Nephron (organoid): Measurements from ENCODE around the gene NPR2.

Source experiments
- H3K27ac Mint-ChIP-seq, 3 experiments: 2 replicates each; pipeline ENCODE4 v1.8.0; 2020; ENCODE audit warnings: mixed read lengths in 3 of 3, mild to moderate bottlenecking in 2 of 3, moderate library complexity in 1 of 3
- H3K27me3 Mint-ChIP-seq: 2 replicates; pipeline ENCODE4 v1.8.0; 2021; ENCODE audit warnings: low read depth, mild to moderate bottlenecking, moderate library complexity, mixed read lengths
- H3K36me3 Mint-ChIP-seq: 2 replicates; pipeline ENCODE4 v1.8.0; 2020; ENCODE audit warnings: low read depth, mixed read lengths
- H3K4me1 Mint-ChIP-seq: 2 replicates; pipeline ENCODE4 v1.8.0; 2020; ENCODE audit warnings: mixed read lengths
- H3K4me3 Mint-ChIP-seq, 3 experiments: 2 replicates each; pipeline ENCODE4 v1.8.0; 2020; ENCODE audit warnings: mild to moderate bottlenecking in 3 of 3, mixed read lengths in 3 of 3, moderate library complexity in 2 of 3
- H3K9me3 Mint-ChIP-seq: 2 replicates; pipeline ENCODE4 v1.8.0; 2020; ENCODE audit warnings: mixed read lengths
- TF ChIP-seq, protein P1 (sequence below), 3 experiments: fragments of 200-600 bp; sonication (generic); IDR thresholded peaks; one replicate each; pipeline ENCODE4 v1.5.0; 2021; ENCODE audit warnings: antibody characterized with exemption in 3 of 3; ENCODE audit not compliant: unreplicated experiment in 3 of 3

The NPR2 gene

DNA sequence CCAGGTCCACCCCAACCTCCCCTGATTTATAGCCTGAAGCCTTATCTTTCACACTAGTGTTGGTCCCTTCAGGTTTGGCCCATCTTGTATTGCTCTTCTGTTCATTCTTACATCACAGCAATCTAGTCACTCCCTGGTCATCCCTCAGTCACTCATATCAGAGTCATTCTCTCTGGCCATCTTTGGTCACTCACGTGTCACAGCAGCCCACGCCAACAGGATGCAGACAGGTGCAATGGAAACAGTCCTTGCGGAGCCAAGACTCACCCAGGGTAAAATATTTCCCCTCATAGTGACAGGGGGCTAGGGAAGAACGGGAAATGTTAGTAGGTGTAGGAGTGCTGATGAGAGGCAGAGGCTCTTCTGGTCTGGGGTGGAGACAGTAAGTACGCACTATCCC is 37.9 kb upstream of the NPR2 start:
- TF ChIP-seq, protein P1, sequence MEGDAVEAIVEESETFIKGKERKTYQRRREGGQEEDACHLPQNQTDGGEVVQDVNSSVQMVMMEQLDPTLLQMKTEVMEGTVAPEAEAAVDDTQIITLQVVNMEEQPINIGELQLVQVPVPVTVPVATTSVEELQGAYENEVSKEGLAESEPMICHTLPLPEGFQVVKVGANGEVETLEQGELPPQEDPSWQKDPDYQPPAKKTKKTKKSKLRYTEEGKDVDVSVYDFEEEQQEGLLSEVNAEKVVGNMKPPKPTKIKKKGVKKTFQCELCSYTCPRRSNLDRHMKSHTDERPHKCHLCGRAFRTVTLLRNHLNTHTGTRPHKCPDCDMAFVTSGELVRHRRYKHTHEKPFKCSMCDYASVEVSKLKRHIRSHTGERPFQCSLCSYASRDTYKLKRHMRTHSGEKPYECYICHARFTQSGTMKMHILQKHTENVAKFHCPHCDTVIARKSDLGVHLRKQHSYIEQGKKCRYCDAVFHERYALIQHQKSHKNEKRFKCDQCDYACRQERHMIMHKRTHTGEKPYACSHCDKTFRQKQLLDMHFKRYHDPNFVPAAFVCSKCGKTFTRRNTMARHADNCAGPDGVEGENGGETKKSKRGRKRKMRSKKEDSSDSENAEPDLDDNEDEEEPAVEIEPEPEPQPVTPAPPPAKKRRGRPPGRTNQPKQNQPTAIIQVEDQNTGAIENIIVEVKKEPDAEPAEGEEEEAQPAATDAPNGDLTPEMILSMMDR (IDR thresholded peaks at IDR 0.05; ENCODE audit: unreplicated experiment in 3 of 3) = no peak
- H3K9me3 Mint-ChIP-seq = no peaks in the 10 kb centered on the region
- H3K4me3 Mint-ChIP-seq = peak overlapping the region; percentile 6 to 32 (median 22)
- H3K4me1 Mint-ChIP-seq = peaks cover 13% of the 10 kb centered on the region
- no peaks in the 10 kb centered on the region for H3K27me3 Mint-ChIP-seq
- peaks cover 37% of the 10 kb centered on the region for H3K36me3 Mint-ChIP-seq
- no peak overlapping the region for H3K27ac Mint-ChIP-seq

DNA sequence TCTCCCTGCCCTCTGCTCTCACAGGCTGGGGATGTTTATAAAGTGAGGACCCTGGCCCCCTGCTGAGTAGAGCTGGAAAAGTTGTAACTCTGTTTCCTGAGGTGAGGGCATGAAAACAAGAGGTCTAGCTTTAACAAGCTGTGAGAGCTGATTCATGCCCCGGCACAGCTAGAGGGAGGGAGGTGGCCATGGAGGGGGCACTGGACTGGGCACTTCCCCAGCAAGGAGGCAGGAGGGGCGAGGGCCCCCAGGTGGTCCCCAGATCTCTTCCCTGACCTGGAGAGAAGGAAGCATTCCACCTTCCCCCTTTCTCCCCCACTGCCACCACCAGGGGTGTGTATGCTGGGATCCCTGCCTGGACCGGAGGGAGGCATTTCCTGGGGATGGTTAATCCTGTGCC is 37.1 kb upstream of the NPR2 start, which contains the start of gene MSMP:
Gene MSMP, minus strand, starts transcription at position 13 of the 400 bp plus-strand sequence. CDS start 147 bp downstream, outside the sequence.
- no peaks in the 10 kb centered on the region for H3K9me3 Mint-ChIP-seq
- H3K36me3 Mint-ChIP-seq = peaks cover 37% of the 10 kb centered on the region
- no peaks in the 10 kb centered on the region for H3K27me3 Mint-ChIP-seq
- peak within 1 kb of the TSS; percentile 6 to 32 (median 22) for H3K4me3 Mint-ChIP-seq
- H3K27ac Mint-ChIP-seq = no peak within 1 kb of the TSS
- TF ChIP-seq, protein P1 (IDR thresholded peaks at IDR 0.05; ENCODE audit: unreplicated experiment in 3 of 3) = no peak
- H3K4me1 Mint-ChIP-seq = peaks cover 18% of the 10 kb centered on the region

DNA sequence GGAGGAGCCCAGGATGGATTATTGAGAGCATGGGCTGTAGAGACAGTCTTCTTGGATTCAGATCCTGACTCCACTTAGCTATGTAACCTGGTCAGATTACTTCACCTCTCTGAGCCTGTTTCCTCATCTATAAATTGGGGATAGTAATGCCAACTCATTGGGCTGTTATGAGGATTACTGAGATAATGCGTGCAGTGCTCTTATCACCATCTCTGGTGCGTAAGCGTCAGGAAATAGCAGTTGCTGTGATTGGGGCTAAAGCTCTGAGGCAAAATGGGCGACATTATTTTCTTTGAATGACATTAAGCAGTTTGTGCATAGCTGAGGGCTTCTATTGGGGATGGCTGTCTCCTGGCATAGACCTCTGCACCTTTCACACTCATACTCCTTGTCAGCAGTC is 36.3 kb upstream of the NPR2 start:
- TF ChIP-seq, protein P1 (IDR thresholded peaks at IDR 0.05; ENCODE audit: unreplicated experiment in 3 of 3) = no peak
- Mint-ChIP-seq H3K36me3 (peaks cover 37% of the 10 kb centered on the region), H3K27me3 (no peaks in the 10 kb centered on the region), H3K4me1 (peaks cover 19% of the 10 kb centered on the region), H3K27ac (no peak overlapping the region), H3K9me3 (no peaks in the 10 kb centered on the region), H3K4me3 (peak overlapping the region in 2 of 3 experiments; percentile 21 to 29)

DNA sequence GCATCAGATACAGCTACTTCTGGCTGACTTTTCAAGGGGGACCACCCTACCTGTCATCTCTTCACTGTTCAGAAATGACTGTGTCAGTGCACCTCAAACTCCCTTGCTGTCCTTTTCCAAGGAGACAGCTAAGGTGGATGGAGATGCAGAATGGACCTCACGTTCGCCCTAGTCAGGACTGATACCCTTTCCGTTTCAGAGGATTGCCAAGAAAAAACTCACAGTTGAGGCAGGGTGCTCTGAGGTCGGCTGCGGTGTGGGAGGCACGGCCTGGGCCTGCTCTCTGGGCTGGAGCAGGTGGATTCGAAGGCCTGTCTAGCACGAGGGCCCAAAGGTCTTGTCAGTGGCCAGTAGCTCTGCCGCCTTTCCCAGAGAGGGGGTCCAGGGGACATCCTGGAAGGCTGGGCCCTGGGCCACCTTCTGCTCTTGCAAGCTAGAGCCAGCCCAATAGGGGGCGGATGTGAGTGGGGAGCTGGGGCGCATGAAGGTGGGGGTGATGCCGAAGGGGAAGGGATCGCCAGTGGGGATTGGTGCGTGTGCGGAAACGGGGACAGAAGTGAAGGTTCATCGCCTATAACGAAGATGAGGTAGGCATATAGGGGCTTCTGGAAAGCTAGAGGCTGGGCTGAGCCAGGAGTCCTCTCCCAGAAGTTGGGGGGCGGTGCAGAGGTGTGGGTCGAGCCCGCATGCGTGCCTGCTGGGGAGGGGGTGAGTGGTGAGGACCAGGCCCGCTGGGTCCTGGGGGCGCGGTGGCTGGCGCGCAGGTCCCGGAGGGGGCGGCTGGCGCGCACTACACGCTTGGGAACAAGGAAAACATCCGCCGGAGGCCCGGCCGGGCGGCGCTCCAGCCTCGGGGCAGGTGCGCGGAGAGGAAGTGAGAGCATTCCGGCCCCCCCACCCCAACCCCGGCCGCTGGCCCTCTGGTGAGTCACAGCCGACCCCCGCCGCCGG is 34.8 kb upstream of the NPR2 start:
- TF ChIP-seq, protein P1 (IDR thresholded peaks at IDR 0.05; ENCODE audit: unreplicated experiment in 3 of 3) = peak; percentile 35 to 43 (median 42)
- Mint-ChIP-seq H3K27ac (peak overlapping the region; percentile 37 to 96 (median 93)), H3K36me3 (peaks cover 33% of the 10 kb centered on the region), H3K27me3 (no peaks in the 10 kb centered on the region), H3K4me3 (peak overlapping the region; percentile 87 to 92 (median 88)), H3K4me1 (peaks cover 25% of the 10 kb centered on the region), H3K9me3 (no peaks in the 10 kb centered on the region)

DNA sequence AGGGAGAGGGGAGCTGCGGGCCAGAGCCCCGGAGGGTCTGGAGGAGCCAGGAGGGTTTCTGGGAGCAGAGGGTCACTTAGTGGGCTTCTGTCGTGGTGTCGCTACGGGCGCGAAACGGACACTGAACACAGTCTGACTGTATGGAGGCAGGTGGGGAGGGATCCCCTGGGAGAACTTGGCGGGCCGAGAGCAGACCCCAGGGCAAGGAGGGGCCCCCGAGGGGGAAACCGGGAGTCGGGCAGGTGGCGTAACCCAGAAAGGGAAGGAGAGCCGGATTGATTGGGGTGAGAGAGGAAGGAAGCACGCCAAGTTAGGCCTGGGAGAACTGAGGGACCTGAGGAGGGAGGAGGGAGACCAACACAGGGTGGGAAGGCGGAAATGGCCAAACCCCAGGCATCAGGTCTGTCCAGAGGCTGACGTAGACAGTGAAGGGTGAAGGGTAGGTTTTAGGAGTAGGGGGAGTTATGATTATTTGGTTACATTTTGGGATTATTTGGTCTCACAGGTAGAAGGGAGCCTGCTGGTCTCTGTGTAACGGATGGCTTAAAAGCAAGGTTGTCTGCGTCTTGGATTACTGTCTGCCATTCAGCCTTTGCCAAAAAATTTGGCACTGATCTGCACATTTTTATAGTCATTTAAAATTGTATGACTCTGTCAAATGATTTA is 34.0 kb upstream of the NPR2 start:
- TF ChIP-seq, protein P1 (IDR thresholded peaks at IDR 0.05; ENCODE audit: unreplicated experiment in 3 of 3) = no peak
- peaks cover 25% of the 10 kb centered on the region for H3K4me1 Mint-ChIP-seq
- H3K27ac Mint-ChIP-seq = peak overlapping the region; percentile 37 to 96 (median 93)
- no peaks in the 10 kb centered on the region for H3K9me3 Mint-ChIP-seq
- H3K27me3 Mint-ChIP-seq = no peaks in the 10 kb centered on the region
- H3K36me3 Mint-ChIP-seq = peaks cover 28% of the 10 kb centered on the region
- H3K4me3 Mint-ChIP-seq = peak overlapping the region; percentile 87 to 90 (median 88)
